ENCODE measurements around the gene ZNF439.
A peak's percentile ranks its signal among the peaks of the same experiment; 100 is the strongest.
"Not testable (repeated sequence)": the region's sequence is repeated elsewhere in the genome, so short reads cannot be mapped to it uniquely, and the experiment has no call there.

ZNF439 gene

DNA sequence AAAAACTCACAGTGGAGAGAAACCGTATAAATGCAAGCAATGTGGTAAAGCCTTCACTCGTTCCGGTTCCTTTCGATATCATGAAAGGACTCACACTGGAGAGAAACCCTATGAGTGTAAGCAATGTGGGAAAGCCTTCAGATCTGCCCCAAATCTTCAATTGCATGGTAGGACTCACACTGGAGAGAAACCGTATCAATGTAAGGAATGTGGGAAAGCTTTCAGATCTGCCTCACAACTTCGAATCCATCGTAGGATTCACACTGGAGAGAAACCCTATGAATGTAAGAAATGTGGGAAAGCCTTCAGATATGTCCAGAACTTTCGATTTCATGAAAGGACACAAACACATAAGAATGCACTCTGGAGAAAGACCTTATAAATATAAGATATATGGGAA, 19.7 kb downstream of the ZNF439 start:
- ATAC-seq (no peak), DNase-seq (no peak)

GRCh38 chr19:11872624-11873023, 24.1 kb downstream of the ZNF439 start:
- DNase-seq (no peak), ATAC-seq (no peak)

- DNase-seq (no peak), ATAC-seq (no peak)
Observed at GRCh38 chr19:11873762-11874161, 25.2 kb downstream of the ZNF439 start.

GRCh38 chr19:11879687-11880266, 31.3 kb downstream of the ZNF439 start:
- DNase-seq = peak; percentile 65
- peak; percentile 63 for ATAC-seq

GRCh38 chr19:11880598-11880997, 32.1 kb downstream of the ZNF439 start:
- ATAC-seq (no peak), DNase-seq (no peak)

- peak; percentile 52 for ATAC-seq
Observed at GRCh38 chr19:11881151-11881800, 32.8 kb downstream of the ZNF439 start.

DNA sequence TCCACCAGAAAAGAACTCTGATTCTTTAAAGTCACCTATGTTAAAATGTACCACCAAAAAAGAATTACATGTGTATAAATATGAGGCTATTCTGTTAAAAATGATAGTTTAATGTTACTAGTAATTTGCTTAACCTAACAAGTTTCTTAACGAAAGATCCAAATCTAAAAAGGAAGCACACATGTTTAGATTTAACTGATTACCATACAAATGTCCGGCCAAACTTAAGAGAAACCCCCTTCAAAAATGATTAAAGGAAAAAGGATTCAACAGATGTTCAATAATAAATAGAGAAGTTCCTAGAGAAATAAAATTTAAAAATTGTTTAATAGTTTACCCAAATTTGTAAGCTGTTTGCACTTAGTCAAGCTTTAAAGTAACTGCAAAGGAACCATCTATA, 34.1 kb downstream of the ZNF439 start:
- DNase-seq (no peak), ATAC-seq (no peak)

More at GRCh38 chr19:11881151-11881800, 32.8 kb downstream of the ZNF439 start:
- peak; percentile 62 for DNase-seq

GRCh38 chr19:11887234-11887610, 38.7 kb downstream of the ZNF439 start:
- no peak for ATAC-seq
- no peak for DNase-seq

- ATAC-seq (peak; percentile 86), DNase-seq (peak; percentile 81)
Observed at GRCh38 chr19:11887611-11888531, 39.3 kb downstream of the ZNF439 start, which contains the start of gene ZNF69. Gene ZNF69, plus strand, starts transcription at chr19:11887782. Its CDS starts 142 bp downstream, at chr19:11887924.

DNA sequence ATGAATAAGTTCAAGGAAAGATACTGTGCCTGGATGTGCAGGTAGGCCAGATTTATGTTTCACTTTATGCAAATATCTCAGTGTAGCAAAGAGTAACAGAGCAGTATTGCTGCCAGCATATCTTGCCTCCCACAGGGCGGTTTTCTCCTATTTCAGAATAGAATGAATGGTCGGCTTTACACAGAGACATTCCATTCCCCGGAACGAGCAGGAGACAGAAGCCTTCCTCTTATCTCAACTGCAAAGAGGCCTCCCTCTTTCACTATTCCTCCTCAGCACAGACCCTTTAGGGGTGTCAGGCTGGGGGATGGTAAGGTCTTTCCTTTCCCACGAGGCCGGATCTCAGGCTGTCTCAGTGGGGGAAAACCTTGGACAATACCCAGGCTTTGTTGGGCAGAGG, 41.4 kb downstream of the ZNF439 start:
- not testable (repeated sequence) for DNase-seq, ATAC-seq

DNA sequence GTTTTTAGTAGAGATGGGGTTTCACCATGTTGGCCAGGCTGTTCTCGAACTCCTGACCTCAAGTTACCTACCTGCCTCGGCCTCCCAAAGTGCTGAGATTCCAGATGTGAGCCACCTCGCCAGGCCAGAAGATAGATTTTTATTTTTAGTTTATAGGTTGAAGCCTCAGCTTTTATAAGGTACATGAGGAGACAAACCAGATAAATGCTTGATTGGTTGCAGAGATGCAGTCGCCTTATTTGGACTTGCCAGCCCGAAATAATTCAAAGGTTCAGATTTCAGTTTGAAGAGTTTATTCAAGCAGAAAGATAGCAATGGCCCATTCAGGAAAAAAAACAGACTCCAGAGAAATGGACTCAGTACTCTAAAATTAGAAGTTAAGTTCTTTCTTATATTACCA, 42.1 kb downstream of the ZNF439 start:
- ATAC-seq (no peak), DNase-seq (no peak)

DNA sequence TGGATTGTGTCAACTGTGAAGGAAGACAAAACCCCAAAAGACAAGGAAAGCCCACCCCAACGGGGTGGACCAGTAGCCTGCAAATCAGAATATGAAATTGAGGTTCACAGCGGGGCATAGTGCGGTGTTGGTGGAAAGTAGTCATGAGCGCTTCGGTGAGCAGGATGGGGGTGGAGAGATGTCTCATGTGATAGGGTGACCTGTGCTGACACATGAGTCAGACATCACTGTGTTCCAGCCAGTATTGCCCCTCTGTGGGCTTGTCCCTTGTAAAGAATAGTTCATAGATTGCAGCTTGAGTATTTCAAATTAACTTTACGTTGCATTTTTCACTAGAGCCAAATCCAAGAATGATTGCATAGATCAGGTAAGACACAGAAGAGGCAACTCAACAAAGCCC, 46.3 kb downstream of the ZNF439 start:
- ATAC-seq (no peak), DNase-seq (no peak)

DNA sequence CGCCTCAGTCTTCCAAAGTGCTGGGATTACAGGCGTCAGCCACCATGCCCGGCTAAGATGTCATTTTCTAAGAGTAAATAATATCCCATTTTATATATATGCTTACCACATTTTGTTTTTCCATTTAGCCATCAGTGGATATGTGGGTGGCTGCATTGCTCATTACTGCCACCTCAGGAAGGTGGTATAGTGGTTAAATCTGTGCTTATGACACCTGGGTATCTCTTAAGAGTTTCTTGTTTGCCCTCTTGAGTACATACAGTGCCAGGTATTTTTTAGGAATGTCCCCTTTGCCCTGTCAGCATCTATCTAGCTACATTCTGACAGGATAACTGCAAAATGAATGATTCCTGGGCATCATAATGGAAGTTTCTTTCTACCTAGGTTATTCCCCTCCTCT, 53.7 kb downstream of the ZNF439 start:
- ATAC-seq (no peak), DNase-seq (no peak)

GRCh38 chr19:11905928-11906327, 57.4 kb downstream of the ZNF439 start:
- ATAC-seq = no peak
- no peak for DNase-seq

- DNase-seq, ATAC-seq: not testable (repeated sequence)
Observed at GRCh38 chr19:11911937-11912336, 63.4 kb downstream of the ZNF439 start.

GRCh38 chr19:11914417-11915051, 66.0 kb downstream of the ZNF439 start:
- not testable (repeated sequence) for ATAC-seq, DNase-seq
